ENCODE data around the gene ELMO3.

ELMO3 gene, protein sequence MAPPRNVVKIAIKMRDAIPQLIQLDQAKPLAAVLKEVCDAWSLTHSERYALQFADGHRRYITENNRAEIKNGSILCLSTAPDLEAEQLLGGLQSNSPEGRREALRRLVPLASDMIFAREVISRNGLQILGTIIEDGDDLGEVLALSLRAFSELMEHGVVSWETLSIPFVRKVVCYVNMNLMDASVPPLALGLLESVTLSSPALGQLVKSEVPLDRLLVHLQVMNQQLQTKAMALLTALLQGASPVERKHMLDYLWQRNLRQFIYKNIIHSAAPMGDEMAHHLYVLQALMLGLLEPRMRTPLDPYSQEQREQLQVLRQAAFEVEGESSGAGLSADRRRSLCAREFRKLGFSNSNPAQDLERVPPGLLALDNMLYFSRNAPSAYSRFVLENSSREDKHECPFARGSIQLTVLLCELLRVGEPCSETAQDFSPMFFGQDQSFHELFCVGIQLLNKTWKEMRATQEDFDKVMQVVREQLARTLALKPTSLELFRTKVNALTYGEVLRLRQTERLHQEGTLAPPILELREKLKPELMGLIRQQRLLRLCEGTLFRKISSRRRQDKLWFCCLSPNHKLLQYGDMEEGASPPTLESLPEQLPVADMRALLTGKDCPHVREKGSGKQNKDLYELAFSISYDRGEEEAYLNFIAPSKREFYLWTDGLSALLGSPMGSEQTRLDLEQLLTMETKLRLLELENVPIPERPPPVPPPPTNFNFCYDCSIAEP

GRCh38 chr16:67199011-67199807 is at the start of gene ELMO3:
Gene ELMO3 (plus strand): TSS chr16:67199131. CDS start chr16:67199327, 196 bp downstream.
- no peak for DNase-seq

DNA sequence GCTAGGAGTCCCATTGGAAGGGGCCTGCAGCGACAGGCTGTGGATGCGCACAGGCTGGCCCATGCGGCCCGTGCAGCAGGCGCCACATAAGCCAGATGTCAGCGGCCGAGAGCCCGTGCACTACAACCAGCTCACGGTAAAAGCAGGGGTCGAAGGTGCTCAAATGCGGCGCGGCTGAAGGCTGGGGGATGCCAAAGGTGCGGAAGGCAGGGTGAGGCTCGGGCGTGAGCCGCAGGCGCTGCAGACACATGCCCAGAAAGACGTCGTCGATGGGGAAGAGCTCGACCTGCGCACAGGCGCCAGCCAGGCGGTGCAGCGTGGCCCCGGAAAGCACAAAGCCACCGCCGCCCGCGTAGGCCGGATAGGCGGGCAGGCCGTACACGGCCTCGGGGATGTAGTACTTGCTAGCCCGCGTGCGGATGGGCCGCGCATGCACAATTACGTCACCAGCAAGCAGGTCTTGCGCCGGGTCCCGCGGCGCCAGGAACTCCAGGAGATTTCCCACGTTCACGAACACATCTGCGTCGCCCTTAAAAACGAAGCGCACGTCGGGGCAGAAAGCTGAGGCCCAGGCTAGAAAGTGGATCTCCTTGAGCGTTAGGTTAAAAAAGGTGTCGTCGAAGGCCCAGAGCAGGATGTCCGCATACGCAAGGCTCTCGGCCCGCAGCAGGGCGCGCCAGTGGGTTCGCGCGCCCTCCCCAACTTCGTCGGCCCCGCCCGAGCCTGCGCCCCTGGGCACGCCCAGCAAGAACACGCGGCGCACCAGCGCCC is 49.5 kb upstream of the ELMO3 start:
- no peak for DNase-seq

- no peak for DNase-seq
These were observed 48.7 kb upstream of the ELMO3 start for GRCh38 chr16:67150047-67150832.

GRCh38 chr16:67150833-67151396 is 48.0 kb upstream of the ELMO3 start, which contains the start of gene B3GNT9:
Gene B3GNT9 (minus strand): TSS chr16:67150998. CDS start chr16:67150485, 513 bp downstream.
- peak; percentile 70 to 81 for DNase-seq

DNA sequence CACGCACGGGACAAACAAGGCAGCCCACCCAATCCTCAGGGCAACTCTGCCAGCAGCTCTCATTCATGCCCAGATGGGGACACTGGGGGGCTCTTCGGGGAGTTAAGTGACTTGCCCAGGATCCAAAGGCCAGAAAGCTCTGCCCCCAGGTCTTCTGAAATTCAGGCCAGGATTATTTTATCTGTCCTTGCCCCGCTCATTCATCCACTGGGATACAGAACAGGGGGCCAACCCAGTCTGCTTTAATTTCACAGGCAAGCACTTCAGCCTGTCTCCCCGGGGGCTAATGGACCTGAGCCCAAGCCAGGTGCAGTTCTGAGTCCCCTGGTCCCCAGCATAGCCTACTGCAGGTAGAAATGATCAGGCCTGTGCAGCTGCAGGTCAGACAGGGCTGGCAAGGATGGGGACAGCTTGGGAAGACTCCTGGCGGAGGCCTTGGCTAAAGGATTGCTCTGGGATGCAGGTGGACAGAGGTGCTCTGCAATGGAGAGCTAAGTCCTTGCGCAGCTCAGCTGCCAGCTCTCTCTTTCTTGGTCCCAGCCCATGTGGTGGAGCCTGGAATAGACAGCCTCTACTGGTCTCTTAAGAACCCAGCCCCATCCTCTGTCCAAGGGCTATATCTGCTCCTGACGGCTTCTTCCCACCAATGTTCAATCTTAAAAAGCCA is 47.4 kb upstream of the ELMO3 start:
- no peak for DNase-seq

GRCh38 chr16:67154578-67155294 is 44.2 kb upstream of the ELMO3 start:
- no peak for DNase-seq

- peak; percentile 45 to 74 for DNase-seq
These were observed 43.4 kb upstream of the ELMO3 start for GRCh38 chr16:67155295-67156142.

DNA sequence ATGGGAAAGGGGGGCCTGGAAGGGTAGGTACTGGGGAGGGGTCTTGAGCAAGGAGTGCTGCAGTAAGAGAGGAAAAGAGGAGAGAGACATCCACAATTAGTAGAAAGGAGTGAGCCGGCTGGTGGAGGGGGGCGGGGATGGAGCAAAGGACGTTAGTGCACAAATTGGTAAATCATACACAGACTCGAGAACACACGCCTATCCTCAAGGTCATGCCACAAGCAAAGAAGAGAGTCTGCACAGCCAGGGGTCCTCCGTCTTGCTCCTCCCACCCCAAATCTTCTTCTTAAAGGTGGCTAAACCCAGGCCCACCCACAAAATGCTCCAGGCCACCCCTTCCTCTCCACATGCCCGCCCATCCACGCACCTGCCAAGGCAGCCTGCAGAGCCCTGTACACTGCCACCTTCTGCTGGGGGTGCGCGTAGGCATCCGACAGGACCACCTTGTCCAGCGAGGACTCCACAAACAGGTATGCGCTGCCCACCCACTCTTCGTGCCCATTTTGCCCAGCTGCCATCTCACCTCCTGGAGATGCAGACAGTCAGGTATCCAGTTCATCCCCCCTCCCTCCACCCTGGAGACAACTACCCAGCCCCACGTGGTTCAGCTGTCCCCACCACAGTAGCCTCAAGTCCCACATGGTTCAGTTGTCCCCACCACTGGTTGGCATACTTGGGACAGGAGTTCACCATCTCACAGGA is 42.6 kb upstream of the ELMO3 start:
- no peak for DNase-seq

- no peak for DNase-seq
These were observed 41.7 kb upstream of the ELMO3 start for GRCh38 chr16:67157106-67157748.

GRCh38 chr16:67157892-67158635 is 40.9 kb upstream of the ELMO3 start:
- no peak for DNase-seq

GRCh38 chr16:67158637-67159600 is 40.0 kb upstream of the ELMO3 start:
- DNase-seq = no peak

- DNase-seq = no peak
These were observed 37.3 kb upstream of the ELMO3 start for GRCh38 chr16:67161595-67162058.

DNA sequence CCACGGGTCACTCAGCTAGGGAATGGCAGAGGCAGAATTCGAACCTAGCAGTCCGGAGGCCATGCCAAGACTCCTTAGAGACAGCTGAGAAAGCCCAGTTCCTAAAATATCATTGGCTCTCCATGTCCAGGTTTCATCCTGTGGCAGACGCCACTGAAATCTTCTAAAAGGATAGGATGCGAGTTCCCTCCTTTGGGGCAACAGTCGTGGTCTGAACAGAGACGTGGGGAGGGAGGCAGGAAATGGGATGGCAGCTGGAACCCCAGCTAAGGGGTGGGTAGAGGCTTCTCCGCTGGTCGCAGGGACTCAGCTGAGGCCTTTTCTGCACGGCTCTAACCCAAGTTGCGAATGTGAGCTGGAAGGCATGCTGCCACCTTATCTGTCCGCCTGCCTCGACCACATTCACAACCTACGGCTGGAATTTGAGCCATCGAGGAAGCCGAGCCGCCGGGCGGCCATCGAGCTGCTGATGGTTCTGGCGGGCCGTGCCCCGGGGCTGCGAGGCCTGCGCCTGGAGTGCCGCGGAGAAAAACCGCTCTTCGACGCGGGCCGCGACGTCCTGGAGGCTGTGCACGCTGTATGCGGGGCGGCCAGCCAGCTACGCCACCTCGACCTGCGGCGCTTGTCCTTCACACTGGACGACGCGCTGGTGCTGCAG is 36.3 kb upstream of the ELMO3 start:
- no peak for DNase-seq

- DNase-seq = peak; percentile 56 to 62
These were observed 35.5 kb upstream of the ELMO3 start for GRCh38 chr16:67163164-67163998.

Data from hippocampal formation (tissue), 2 donors.